ENCODE results near the gene POLD2. TPM values are rescaled to one million over a fixed set of nuclear protein-coding genes. Genes with fewer than 3 reads are reported as not detected.

The POLD2 gene
- total and polyA plus RNA-seq, 2 donors from 2014 or later, result 60.0 to 119 TPM

GRCh38 chr7:44075296-44076075, 47.9 kb downstream of the POLD2 start:
- TF ChIP-seq CTCF (IDR thresholded peaks at IDR 0.05; ENCODE audit: borderline replicate concordance, extremely low read depth, insufficient read depth), result no peak
- peaks cover 2 to 43% (median 3%) of the 10 kb centered on the region in 3 donors for H3K36me3 ChIP-seq (ENCODE audit: control insufficient read depth in 2 of 3, insufficient read depth in 3 of 3, low read length in 3 of 3)
- H3K27ac ChIP-seq (ENCODE audit: low read depth in 2 of 2, low read length in 2 of 2), result peak overlapping the region in 1 of 2 donors; percentile 67
- H3K4me1 ChIP-seq (ENCODE audit: control insufficient read depth in 2 of 3, insufficient read depth in 2 of 3, low read depth in 1 of 3, low read length in 3 of 3), result peaks cover 3 to 50% (median 46%) of the 10 kb centered on the region in 3 donors
- no peak overlapping the region for H3K9ac ChIP-seq (ENCODE audit: low read length in 3 of 3)
- H3K9me3 ChIP-seq (ENCODE audit: control insufficient read depth in 2 of 3, insufficient read depth in 1 of 3, low read length in 3 of 3), result no peaks in the 10 kb centered on the region
- FAIRE-seq, result no peak
- DNase-seq, result peak in 1 of 5 donors; percentile 47
- H3K27me3 ChIP-seq (ENCODE audit: control insufficient read depth, insufficient read depth, low read length), result no peaks in the 10 kb centered on the region
- intact Hi-C loops (cut with DNase I), result no loop called here
- H3K4me3 ChIP-seq (ENCODE audit: low read length in 3 of 3), result no peak overlapping the region

GRCh38 chr7:44074349-44074695, 49.0 kb downstream of the POLD2 start:
- H3K4me1 ChIP-seq (ENCODE audit: control insufficient read depth in 2 of 3, insufficient read depth in 2 of 3, low read depth in 1 of 3, low read length in 3 of 3), result peaks cover 3 to 46% (median 43%) of the 10 kb centered on the region in 3 donors
- no peak overlapping the region for H3K9ac ChIP-seq (ENCODE audit: low read length in 3 of 3)
- no peak for DNase-seq
- H3K27ac ChIP-seq (ENCODE audit: low read depth in 2 of 2, low read length in 2 of 2), result peak overlapping the region in 1 of 2 donors; percentile 43
- FAIRE-seq, result no peak
- no peak for TF ChIP-seq CTCF (IDR thresholded peaks at IDR 0.05; ENCODE audit: borderline replicate concordance, extremely low read depth, insufficient read depth)
- H3K36me3 ChIP-seq (ENCODE audit: control insufficient read depth in 2 of 3, insufficient read depth in 3 of 3, low read length in 3 of 3), result peaks cover 2 to 34% (median 3%) of the 10 kb centered on the region in 3 donors
- no peak overlapping the region for H3K4me3 ChIP-seq (ENCODE audit: low read length in 3 of 3)
- H3K27me3 ChIP-seq (ENCODE audit: control insufficient read depth, insufficient read depth, low read length), result no peaks in the 10 kb centered on the region
- intact Hi-C loops (cut with DNase I), result no loop called here
- no peaks in the 10 kb centered on the region for H3K9me3 ChIP-seq (ENCODE audit: control insufficient read depth in 2 of 3, insufficient read depth in 1 of 3, low read length in 3 of 3)

- TF ChIP-seq CTCF (IDR thresholded peaks at IDR 0.05; ENCODE audit: borderline replicate concordance, extremely low read depth, insufficient read depth), result no peak
- DNase-seq (peak in 2 of 5 donors; percentile 64 to 92), FAIRE-seq (no peak)
- Histone ChIP-seq H3K9me3 (ENCODE audit: control insufficient read depth in 2 of 3, insufficient read depth in 1 of 3, low read length in 3 of 3) (no peaks in the 10 kb centered on the region), H3K9ac (ENCODE audit: low read length in 3 of 3) (no peak overlapping the region), H3K27me3 (ENCODE audit: control insufficient read depth, insufficient read depth, low read length) (no peaks in the 10 kb centered on the region), H3K27ac (ENCODE audit: low read depth in 2 of 2, low read length in 2 of 2) (peak overlapping the region in 1 of 2 donors; percentile 52), H3K4me1 (ENCODE audit: control insufficient read depth in 2 of 3, insufficient read depth in 2 of 3, low read depth in 1 of 3, low read length in 3 of 3) (peaks cover 3 to 41% (median 39%) of the 10 kb centered on the region in 3 donors), H3K36me3 (ENCODE audit: control insufficient read depth in 2 of 3, insufficient read depth in 3 of 3, low read length in 3 of 3) (peaks cover under 1 to 29% (median 2%) of the 10 kb centered on the region in 3 donors), H3K4me3 (ENCODE audit: low read length in 3 of 3) (no peak overlapping the region)
- intact Hi-C loops (cut with DNase I), result no loop called here
These were observed 49.5 kb downstream of the POLD2 start for GRCh38 chr7:44073664-44074348.
